ENCODE data around the gene NFIB. TPM values are rescaled to one million over a fixed set of nuclear protein-coding genes. Genes with fewer than 3 reads are reported as not detected.

NFIB gene
- total and polyA plus RNA-seq, 2 of the 4 experiments (the other 2 are of a cell fraction) = 1.4 to 2.0 TPM

DNA sequence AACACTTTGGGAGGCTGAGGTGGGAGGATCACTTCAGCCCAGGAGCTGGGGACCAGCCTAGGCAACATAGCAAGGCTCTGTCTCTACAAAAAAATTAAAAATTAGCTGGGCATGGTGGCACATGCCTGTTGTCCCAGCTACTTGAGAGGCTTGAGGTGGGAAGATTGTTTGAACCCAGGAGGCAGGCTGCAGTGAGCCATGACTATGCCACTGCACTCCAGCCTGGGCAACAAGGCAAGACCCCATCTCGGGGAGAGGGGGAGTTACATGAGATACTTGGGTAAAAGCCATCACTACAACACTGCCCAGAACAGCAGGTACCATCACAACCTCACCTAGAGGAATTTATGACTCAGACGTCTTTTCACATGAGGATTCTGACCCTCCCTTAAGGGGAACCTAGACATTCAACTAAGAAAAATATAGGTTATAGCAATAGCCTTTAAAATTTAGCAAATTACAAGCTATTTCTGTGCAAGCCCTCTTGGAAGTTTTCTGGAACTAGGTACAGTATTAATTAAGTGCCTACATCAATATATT, 143.5 kb downstream of the NFIB start:
- Histone ChIP-seq H4K8ac (ENCODE audit: low read depth in 2 of 2, low read length in 2 of 2) (no peak overlapping the region), H3K9ac (ENCODE audit: low read depth, low read length) (no peak overlapping the region), H3K23ac (ENCODE audit: low read depth, low read length) (no peak overlapping the region), H2BK5ac (ENCODE audit: low read depth, low read length, poor library complexity, severe bottlenecking) (no peak overlapping the region), H2AFZ (replicated peaks; ENCODE audit: low read length, poor library complexity) (no peak overlapping the region), H3K27me3 (ENCODE audit: control insufficient read depth, insufficient read depth, low read length) (no peaks in the 10 kb centered on the region), H2BK20ac (ENCODE audit: low read depth, low read length) (no peak overlapping the region), H3K36me3 (ENCODE audit: control insufficient read depth, insufficient read depth, low read length) (no peaks in the 10 kb centered on the region), H3K9me1 (ENCODE audit: insufficient read depth, low read length) (no peaks in the 10 kb centered on the region), H4K91ac (ENCODE audit: insufficient read depth, low read depth, low read length) (no peak overlapping the region), H3K27ac (ENCODE audit: insufficient read depth, low read length) (no peak overlapping the region), H3K4me2 (ENCODE audit: low read depth, low read length) (no peak overlapping the region), H3K18ac (ENCODE audit: low read depth, low read length) (no peak overlapping the region), H3K9me3 (ENCODE audit: control insufficient read depth, insufficient read depth, low read length) (no peaks in the 10 kb centered on the region), H2AK5ac (ENCODE audit: low read depth, low read length) (no peak overlapping the region), H2BK120ac (ENCODE audit: low read depth, low read length) (no peak overlapping the region), H2BK15ac (ENCODE audit: low read depth, low read length) (no peak overlapping the region), H4K5ac (ENCODE audit: low read depth, low read length) (no peak overlapping the region), H3K14ac (replicated peaks; ENCODE audit: low read depth, low read length) (no peak overlapping the region), H3K4me1 (ENCODE audit: control insufficient read depth, insufficient read depth, low read length) (no peaks in the 10 kb centered on the region), H3K4me3 (ENCODE audit: insufficient read depth, low read depth, low read length) (no peak overlapping the region), H4K20me1 (ENCODE audit: insufficient read depth, low read length) (no peaks in the 10 kb centered on the region), H3K56ac (ENCODE audit: extremely low read depth, insufficient read depth, low read length) (no peak overlapping the region), H3K4ac (ENCODE audit: low read depth, low read length) (no peak overlapping the region), H3K79me1 (ENCODE audit: low read depth in 1 of 2, low read length in 2 of 2) (no peaks in the 10 kb centered on the region), H2AK9ac (replicated peaks; ENCODE audit: low read depth, low read length, poor library complexity) (no peak overlapping the region)
- dilution Hi-C loops (cut with HindIII; ENCODE audit: low sequenced_read_pairs, unreplicated experiment) = no loop called here
- no CpG with 5 or more reads among the region's 2 CpGs for WGBS, 2 experiments (ENCODE audit: extremely low coverage in 2 of 2, insufficient read length in 1 of 2)
- ChIA-PET CTCF (no interaction called here), POLR2A (ENCODE audit: unreplicated experiment) (no interaction called here)
- DNase-seq = no peak
- intact Hi-C loops (cut with micrococcal nuclease) = no loop called here
- ATAC-seq (ENCODE audit: low read depth) = no peak
- in situ Hi-C loops (cut with MboI; ENCODE audit: low sequenced_read_pairs) = no loop called here
- TF ChIP-seq ELK1 (IDR thresholded peaks at IDR 0.05; ENCODE audit: borderline replicate concordance, low read depth, low read length) (no peak), NFE2L2 (IDR thresholded peaks at IDR 0.05; ENCODE audit: low read depth, low read length) (no peak), MAFK (IDR thresholded peaks at IDR 0.05; ENCODE audit: low read depth, low read length) (no peak), MXI1 (IDR thresholded peaks at IDR 0.05; ENCODE audit: borderline replicate concordance, low read depth, low read length) (no peak), RAD21 (IDR thresholded peaks at IDR 0.05; ENCODE audit: low read length) (no peak), CHD1 (IDR thresholded peaks at IDR 0.05; ENCODE audit: low read depth, low read length) (no peak), RCOR1 (IDR thresholded peaks at IDR 0.05; ENCODE audit: insufficient replicate concordance, low read length) (no peak), FOS (IDR thresholded peaks at IDR 0.05; ENCODE audit: low read depth, low read length) (no peak), BHLHE40 (IDR thresholded peaks at IDR 0.05; ENCODE audit: low read depth, low read length) (no peak), RFX5 (IDR thresholded peaks at IDR 0.05; ENCODE audit: low read depth, low read length) (no peak), CTCF (conservative IDR thresholded peaks at IDR 0.05; ENCODE audit: low read depth, low read length) (no peak), MAZ (IDR thresholded peaks at IDR 0.05; ENCODE audit: borderline replicate concordance, low read depth, low read length) (no peak), CEBPB (IDR thresholded peaks at IDR 0.05; ENCODE audit: low read depth, low read length) (no peak), POLR2A (IDR thresholded peaks at IDR 0.05; ENCODE audit: low read depth, low read length) (no peak), SMC3 (IDR thresholded peaks at IDR 0.05; ENCODE audit: low read depth, low read length) (no peak), USF2 (IDR thresholded peaks at IDR 0.05; ENCODE audit: low read depth, low read length) (no peak)
- no TSS peak for BruUV-seq (replicated peaks)
